Lower lobe of right lung (tissue), 2 donors: ENCODE results near the gene RBM4B. TPM values are rescaled to one million over a fixed set of nuclear protein-coding genes. Genes with fewer than 3 reads are reported as not detected.
A peak's percentile ranks its signal among the peaks of the same experiment; 100 is the strongest.

ENCODE experiments used
- ATAC-seq, 2 donors: fragments of 200-7000 bp; cut with Tn5 transposase; one replicate each; pipeline ENCODE4 v1.9.1; 2020 to 2022; ENCODE audit warnings: mild to moderate bottlenecking in 2 of 2, moderate library complexity in 2 of 2
- DNase-seq: peaks from one replicate; pipeline ENCODE4 v3.0.0-alpha.2; 2020
- H3K27ac ChIP-seq: fragments of 200-600 bp; one replicate; pipeline ENCODE4 v1.8.0; 2022
- H3K27me3 ChIP-seq: fragments of 200-600 bp; one replicate; pipeline ENCODE4 v1.8.0; 2022; ENCODE audit warnings: low read depth
- H3K36me3 ChIP-seq: fragments of 200-600 bp; one replicate; pipeline ENCODE4 v1.8.0; 2022; ENCODE audit warnings: mild to moderate bottlenecking
- H3K4me1 ChIP-seq: fragments of 200-600 bp; one replicate; pipeline ENCODE4 v1.8.0; 2022
- H3K4me3 ChIP-seq: fragments of 200-600 bp; one replicate; pipeline ENCODE4 v1.8.0; 2022; ENCODE audit warnings: mild to moderate bottlenecking
- H3K9me3 ChIP-seq: fragments of 200-600 bp; one replicate; pipeline ENCODE4 v1.8.0; 2022
- CTCF ChIP-seq: fragments of 200-600 bp; IDR thresholded peaks from one replicate; pipeline ENCODE4 v1.8.0; 2022; ENCODE audit warnings: antibody characterized with exemption, mild to moderate bottlenecking
- intact Hi-C: fragments of 100-400 bp; cut with DNase I; formaldehyde crosslinking; loops from one replicate; pipeline ENCODE4 v1.11.0; 2022
- total RNA-seq: library from RNA; stranded (reverse); fragmentation: NEBNext Ultra II Directional; extraction: Animal tissue kit (Norgen Biotek cat#: 25700); gene quantifications from one replicate; pipeline ENCODE4 v1.2.1, GENCODE V29; 2021
- donor health status: DM: no; HTN: yes; CAD: no; lungs with severe emphysema.

Gene RBM4B
- total RNA-seq, 1 donor from 2014 or later = 17.6 TPM

GRCh38 chr11:66705587-66706335, 28.1 kb upstream of the RBM4B start:
- intact Hi-C loops = no loop called here
- Histone ChIP-seq H3K27ac (no peak overlapping the region), H3K9me3 (no peaks in the 10 kb centered on the region)

GRCh38 chr11:66704659-66705360, 27.1 kb upstream of the RBM4B start:
- intact Hi-C loops = no loop called here
- Histone ChIP-seq H3K27ac (no peak overlapping the region), H3K27me3 (no peaks in the 10 kb centered on the region), H3K9me3 (peaks cover 3% of the 10 kb centered on the region), H3K36me3 (no peaks in the 10 kb centered on the region), H3K4me1 (no peaks in the 10 kb centered on the region), H3K4me3 (no peak overlapping the region)
- ATAC-seq (peak; percentile 18 to 31), DNase-seq (no peak)
- no peak for TF ChIP-seq CTCF

More at GRCh38 chr11:66705587-66706335, 28.1 kb upstream of the RBM4B start:
- Histone ChIP-seq H3K4me3 (no peak overlapping the region), H3K4me1 (no peaks in the 10 kb centered on the region), H3K27me3 (no peaks in the 10 kb centered on the region), H3K36me3 (no peaks in the 10 kb centered on the region)
- no peak for DNase-seq
- ATAC-seq = peak in 1 of 2 donors; percentile 14
- TF ChIP-seq CTCF = no peak

- Histone ChIP-seq H3K4me1 (no peaks in the 10 kb centered on the region), H3K36me3 (no peaks in the 10 kb centered on the region), H3K4me3 (no peak overlapping the region), H3K9me3 (peaks cover 9% of the 10 kb centered on the region), H3K27me3 (no peaks in the 10 kb centered on the region), H3K27ac (no peak overlapping the region)
- intact Hi-C loops = no loop called here
- no peak for TF ChIP-seq CTCF
- DNase-seq (no peak), ATAC-seq (no peak)
Measured at GRCh38 chr11:66701432-66702240, 23.9 kb upstream of the RBM4B start.

GRCh38 chr11:66700742-66701141, 23.1 kb upstream of the RBM4B start:
- Histone ChIP-seq H3K9me3 (peaks cover 9% of the 10 kb centered on the region), H3K4me3 (no peak overlapping the region), H3K36me3 (no peaks in the 10 kb centered on the region), H3K27me3 (no peaks in the 10 kb centered on the region), H3K4me1 (no peaks in the 10 kb centered on the region), H3K27ac (no peak overlapping the region)
- no peak for TF ChIP-seq CTCF
- no peak for ATAC-seq
- intact Hi-C loops = no loop called here
- no peak for DNase-seq

- ATAC-seq = no peak
Measured at GRCh38 chr11:66700337-66700736, 22.6 kb upstream of the RBM4B start.

More at GRCh38 chr11:66700337-66700736, 22.6 kb upstream of the RBM4B start:
- intact Hi-C loops = no loop called here
- H3K4me1 ChIP-seq = no peaks in the 10 kb centered on the region
- H3K27ac ChIP-seq = no peak overlapping the region
- no peak for TF ChIP-seq CTCF
- H3K9me3 ChIP-seq = peaks cover 9% of the 10 kb centered on the region
- no peaks in the 10 kb centered on the region for H3K27me3 ChIP-seq
- H3K36me3 ChIP-seq = no peaks in the 10 kb centered on the region
- H3K4me3 ChIP-seq = no peak overlapping the region
- no peak for DNase-seq
